Measurements from ENCODE around the gene AQP3. TPM values are rescaled to one million over a fixed set of nuclear protein-coding genes. Genes with fewer than 3 reads are reported as not detected.

AQP3 gene
- total RNA-seq, 3 donors from 2014 or later: 19.0 to 47.9 (median 45.1) TPM

DNA sequence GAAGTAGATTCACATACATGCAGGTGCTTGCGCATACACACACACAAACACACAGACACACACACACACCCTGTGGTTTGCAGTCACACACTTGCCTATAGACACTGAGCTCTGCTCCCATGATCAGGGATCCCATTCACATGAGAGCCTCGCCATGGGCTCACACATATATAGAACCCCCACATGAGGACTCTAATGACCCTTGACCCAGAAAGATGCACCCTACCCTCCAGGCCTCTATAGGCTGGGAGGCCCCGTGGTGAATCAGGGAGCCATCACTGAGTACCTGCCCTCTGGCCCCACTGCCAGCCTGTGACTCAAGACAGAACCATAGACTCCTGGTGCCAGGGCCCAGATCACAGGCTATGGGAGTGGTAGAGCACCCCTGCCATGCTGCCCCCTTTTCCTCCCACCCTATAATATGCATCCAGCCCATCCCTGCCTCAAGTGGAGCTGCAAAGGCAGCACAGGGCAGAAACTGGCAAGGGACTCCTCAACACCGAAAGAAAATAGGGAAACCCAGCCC is 3.3 kb upstream of the AQP3 start:
- Histone ChIP-seq H3K36me3 (no peaks in the 10 kb centered on the region), H3K4me1 (peaks cover 5 to 7% of the 10 kb centered on the region in 2 donors), H3K27me3 (no peaks in the 10 kb centered on the region), H3K4me3 (no peak overlapping the region), H3K27ac (no peak overlapping the region), H3K9me3 (no peaks in the 10 kb centered on the region)
- intact Hi-C loops (cut with DNase I; ENCODE audit: low total_unique reads): no loop called here
- DNase-seq (ENCODE audit: low spot score in 2 of 2): no peak
- TF ChIP-seq POLR2AphosphoS5 (IDR thresholded peaks at IDR 0.05): no peak
- TF ChIP-seq, protein P1, sequence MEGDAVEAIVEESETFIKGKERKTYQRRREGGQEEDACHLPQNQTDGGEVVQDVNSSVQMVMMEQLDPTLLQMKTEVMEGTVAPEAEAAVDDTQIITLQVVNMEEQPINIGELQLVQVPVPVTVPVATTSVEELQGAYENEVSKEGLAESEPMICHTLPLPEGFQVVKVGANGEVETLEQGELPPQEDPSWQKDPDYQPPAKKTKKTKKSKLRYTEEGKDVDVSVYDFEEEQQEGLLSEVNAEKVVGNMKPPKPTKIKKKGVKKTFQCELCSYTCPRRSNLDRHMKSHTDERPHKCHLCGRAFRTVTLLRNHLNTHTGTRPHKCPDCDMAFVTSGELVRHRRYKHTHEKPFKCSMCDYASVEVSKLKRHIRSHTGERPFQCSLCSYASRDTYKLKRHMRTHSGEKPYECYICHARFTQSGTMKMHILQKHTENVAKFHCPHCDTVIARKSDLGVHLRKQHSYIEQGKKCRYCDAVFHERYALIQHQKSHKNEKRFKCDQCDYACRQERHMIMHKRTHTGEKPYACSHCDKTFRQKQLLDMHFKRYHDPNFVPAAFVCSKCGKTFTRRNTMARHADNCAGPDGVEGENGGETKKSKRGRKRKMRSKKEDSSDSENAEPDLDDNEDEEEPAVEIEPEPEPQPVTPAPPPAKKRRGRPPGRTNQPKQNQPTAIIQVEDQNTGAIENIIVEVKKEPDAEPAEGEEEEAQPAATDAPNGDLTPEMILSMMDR (IDR thresholded peaks at IDR 0.05): no peak
- no peak for TF ChIP-seq POLR2A (IDR thresholded peaks at IDR 0.05)

DNA sequence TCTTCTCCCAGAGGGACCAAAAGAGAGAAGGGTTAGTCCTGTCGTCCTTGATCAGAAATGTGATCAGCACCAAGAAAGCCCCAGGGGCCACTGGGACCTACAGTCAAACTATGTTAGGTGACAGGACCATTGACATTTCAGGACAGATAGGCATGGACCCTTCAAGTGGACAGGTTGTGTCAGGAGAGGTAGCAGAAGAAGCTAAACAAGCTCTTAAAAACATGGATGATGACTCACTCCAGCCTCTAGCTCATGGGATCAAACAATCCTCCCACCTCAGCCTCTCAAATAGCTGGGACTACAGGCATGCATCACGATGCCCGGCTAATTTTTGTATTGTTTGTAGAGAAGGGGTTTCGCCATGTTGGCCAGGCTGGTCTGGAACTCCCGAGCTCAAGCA is 2.3 kb upstream of the AQP3 start:
- H3K27me3 ChIP-seq: no peaks in the 10 kb centered on the region
- peaks cover 5 to 13% of the 10 kb centered on the region in 2 donors for H3K4me1 ChIP-seq
- no peaks in the 10 kb centered on the region for H3K9me3 ChIP-seq
- DNase-seq (ENCODE audit: low spot score in 2 of 2): no peak
- H3K36me3 ChIP-seq: no peaks in the 10 kb centered on the region
- no peak overlapping the region for H3K27ac ChIP-seq
- no peak overlapping the region for H3K4me3 ChIP-seq
- TF ChIP-seq POLR2A (IDR thresholded peaks at IDR 0.05) (no peak), POLR2AphosphoS5 (IDR thresholded peaks at IDR 0.05) (no peak)
- TF ChIP-seq, protein P1 (IDR thresholded peaks at IDR 0.05): no peak
- intact Hi-C loops (cut with DNase I; ENCODE audit: low total_unique reads): no loop called here

DNA sequence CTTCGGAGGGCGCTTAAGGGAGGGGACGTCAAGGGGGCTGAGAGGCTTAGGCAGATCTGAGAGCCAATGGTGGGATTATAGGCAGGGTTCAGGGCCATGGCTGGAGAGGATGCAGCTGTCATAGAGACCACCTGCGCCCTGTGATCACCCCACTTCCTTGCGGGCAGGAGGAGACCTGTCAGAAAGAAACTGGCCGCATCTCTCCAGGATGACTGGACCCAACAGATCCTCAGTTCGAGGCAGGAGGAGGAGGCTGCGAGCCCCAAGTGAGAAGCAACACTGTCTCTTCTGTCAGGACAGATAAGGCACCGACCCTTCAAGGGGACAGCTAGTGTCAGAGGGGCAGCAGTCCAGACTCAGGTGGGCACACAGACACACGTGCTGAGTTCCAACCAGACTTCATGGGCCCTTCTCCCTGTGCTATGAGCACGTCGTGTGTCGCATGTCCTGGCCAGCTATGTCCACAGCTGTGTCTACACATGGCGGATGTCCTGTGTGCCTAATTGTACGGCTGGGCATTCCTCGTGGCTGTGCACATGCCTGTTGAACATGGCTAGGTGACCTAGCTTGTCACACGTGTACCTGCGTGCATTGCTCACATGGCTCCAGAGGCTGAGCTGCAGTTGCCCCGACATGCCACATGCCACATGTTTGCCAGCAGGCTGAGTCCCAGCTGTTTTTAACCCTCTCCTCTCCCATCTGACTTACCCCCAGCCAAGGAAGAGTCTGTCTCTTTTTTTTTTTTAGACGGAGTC is 583 bp upstream of the AQP3 start:
- TF ChIP-seq, protein P1 (IDR thresholded peaks at IDR 0.05): no peak
- TF ChIP-seq POLR2AphosphoS5 (IDR thresholded peaks at IDR 0.05) (no peak), POLR2A (IDR thresholded peaks at IDR 0.05) (no peak)
- intact Hi-C loops (cut with DNase I; ENCODE audit: low total_unique reads): no loop called here
- DNase-seq (ENCODE audit: low spot score in 2 of 2): no peak
- Histone ChIP-seq H3K4me3 (peak overlapping the region; percentile 39 to 79 (median 56)), H3K9me3 (no peaks in the 10 kb centered on the region), H3K4me1 (peaks cover 5 to 13% of the 10 kb centered on the region in 2 donors), H3K27ac (peak overlapping the region; percentile 71 to 78), H3K36me3 (no peaks in the 10 kb centered on the region), H3K27me3 (no peaks in the 10 kb centered on the region)

DNA sequence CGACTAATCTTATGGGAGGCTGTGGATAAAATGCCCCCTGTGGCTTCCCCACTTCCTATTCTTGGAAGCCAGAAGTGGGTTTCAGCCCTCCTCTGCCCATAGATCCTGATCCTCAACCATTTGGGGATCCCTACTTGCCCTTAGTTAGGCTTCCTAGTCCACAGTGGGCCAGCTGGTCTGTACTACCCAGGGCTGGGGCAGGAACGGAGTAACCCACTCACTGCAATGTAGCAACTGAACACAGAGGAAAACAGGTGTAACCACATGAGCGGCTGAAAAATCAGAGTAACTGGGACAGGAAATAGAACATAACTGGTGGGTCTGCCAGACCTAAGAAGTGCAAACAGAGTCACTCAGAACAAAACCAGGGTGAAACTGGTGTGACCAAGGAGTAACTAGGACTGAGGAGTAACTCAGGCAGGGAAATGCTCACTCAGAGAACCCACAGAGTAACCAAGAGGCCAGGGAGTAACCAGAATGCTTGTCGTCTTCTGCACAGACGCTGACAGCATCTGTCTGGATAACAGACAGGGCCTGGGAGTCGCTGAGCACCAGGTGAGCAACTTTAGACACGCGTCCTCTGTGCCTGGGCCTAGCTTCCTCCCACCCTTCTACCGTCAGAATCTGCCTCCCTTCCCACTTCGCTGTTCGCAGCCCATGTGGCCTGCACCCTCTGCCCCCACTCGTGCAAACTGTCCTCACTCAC is 1.0 kb downstream of the AQP3 start:
- Histone ChIP-seq H3K4me1 (peaks cover 5 to 13% of the 10 kb centered on the region in 2 donors), H3K27ac (peak overlapping the region; percentile 71 to 78), H3K27me3 (no peaks in the 10 kb centered on the region), H3K9me3 (no peaks in the 10 kb centered on the region), H3K36me3 (no peaks in the 10 kb centered on the region), H3K4me3 (peak overlapping the region; percentile 39 to 79 (median 56))
- TF ChIP-seq, protein P1 (IDR thresholded peaks at IDR 0.05): no peak
- TF ChIP-seq POLR2A (IDR thresholded peaks at IDR 0.05) (no peak), POLR2AphosphoS5 (IDR thresholded peaks at IDR 0.05) (no peak)
- no peak for DNase-seq (ENCODE audit: low spot score in 2 of 2)
- intact Hi-C loops (cut with DNase I; ENCODE audit: low total_unique reads): no loop called here
